ENCODE data around the gene YIPF5.

The YIPF5 gene

DNA sequence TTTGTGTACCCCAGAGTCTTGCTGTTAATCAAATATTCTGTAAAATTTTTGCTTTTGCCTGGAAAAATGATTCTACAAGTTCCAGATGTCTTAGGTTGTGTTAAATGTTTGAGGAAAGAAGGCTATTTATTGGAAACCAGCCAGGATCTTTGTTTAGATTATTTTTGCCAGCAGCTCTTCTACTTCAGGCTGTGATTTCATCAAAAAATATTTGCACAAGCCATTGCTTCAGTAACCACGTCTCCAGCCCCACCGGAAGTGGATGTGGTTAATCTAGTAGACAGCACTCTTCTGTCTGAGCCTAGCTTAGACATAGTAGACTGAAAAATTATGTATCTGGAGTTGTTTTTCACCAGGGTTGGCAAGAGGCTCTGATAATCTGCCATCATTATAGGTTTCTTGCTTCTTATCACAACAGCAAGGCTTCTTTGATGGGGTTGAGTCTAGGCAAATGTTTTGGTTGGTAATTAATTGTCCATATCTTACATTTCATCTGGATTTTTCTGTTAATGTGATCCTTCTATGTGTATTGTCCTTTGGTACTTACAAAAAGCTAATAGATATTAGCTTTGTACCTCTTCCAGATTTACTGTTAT, 17.3 kb upstream of the YIPF5 start:
- peak; percentile 29 for DNase-seq (ENCODE audit: insufficient read length, low spot score)
- peak; percentile 81 for FAIRE-seq
- TF ChIP-seq PAX5 (IDR thresholded peaks at IDR 0.05; ENCODE audit: insufficient read depth, low read length, severe bottlenecking) (no peak), POLR2A (IDR thresholded peaks at IDR 0.05; ENCODE audit: low read depth, low read length) (no peak), SPI1 (IDR thresholded peaks at IDR 0.05; ENCODE audit: low read depth, low read length) (no peak), POU2F2 (IDR thresholded peaks at IDR 0.05; ENCODE audit: low read depth, low read length) (no peak), TAF1 (IDR thresholded peaks at IDR 0.05; ENCODE audit: low read depth, low read length) (no peak), POLR2AphosphoS5 (IDR thresholded peaks at IDR 0.05; ENCODE audit: low read depth, low read length) (no peak)

DNA sequence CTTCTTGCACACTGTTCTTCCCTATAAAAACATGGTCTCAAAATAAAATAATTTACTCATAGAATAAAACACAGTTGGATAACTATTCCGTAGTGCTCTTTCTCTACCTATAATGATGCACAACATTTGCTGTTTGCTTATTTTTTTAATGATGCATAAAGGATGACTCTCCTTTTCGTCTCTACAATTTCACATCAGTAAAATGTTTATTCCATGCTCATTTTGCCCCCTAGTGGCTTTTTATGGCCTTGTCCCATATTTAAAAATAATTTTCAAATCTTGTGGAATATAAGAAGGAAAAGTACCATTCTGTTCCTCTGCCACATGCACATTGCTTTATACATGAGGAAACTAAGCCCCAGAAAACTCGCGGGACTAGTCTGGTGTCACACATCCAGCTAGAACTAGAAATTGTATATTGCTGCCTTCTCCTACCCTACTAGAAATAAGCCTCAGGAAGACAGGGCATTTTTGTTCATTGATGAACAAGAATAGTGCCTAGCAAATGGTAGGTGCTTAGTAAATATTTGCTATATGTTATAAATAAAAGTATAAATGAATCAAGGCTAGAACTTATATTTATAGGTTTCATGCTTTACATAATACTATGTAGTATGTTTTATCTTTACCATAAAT, 12.9 kb upstream of the YIPF5 start:
- TF ChIP-seq POLR2A (IDR thresholded peaks at IDR 0.05; ENCODE audit: low read depth, low read length) (no peak), POU2F2 (IDR thresholded peaks at IDR 0.05; ENCODE audit: low read depth, low read length) (no peak), PAX5 (IDR thresholded peaks at IDR 0.05; ENCODE audit: insufficient read depth, low read length, severe bottlenecking) (no peak), TAF1 (IDR thresholded peaks at IDR 0.05; ENCODE audit: low read depth, low read length) (no peak), POLR2AphosphoS5 (IDR thresholded peaks at IDR 0.05; ENCODE audit: low read depth, low read length) (no peak), SPI1 (IDR thresholded peaks at IDR 0.05; ENCODE audit: low read depth, low read length) (no peak)
- DNase-seq (ENCODE audit: insufficient read length, low spot score) = no peak
- FAIRE-seq = peak; percentile 52

DNA sequence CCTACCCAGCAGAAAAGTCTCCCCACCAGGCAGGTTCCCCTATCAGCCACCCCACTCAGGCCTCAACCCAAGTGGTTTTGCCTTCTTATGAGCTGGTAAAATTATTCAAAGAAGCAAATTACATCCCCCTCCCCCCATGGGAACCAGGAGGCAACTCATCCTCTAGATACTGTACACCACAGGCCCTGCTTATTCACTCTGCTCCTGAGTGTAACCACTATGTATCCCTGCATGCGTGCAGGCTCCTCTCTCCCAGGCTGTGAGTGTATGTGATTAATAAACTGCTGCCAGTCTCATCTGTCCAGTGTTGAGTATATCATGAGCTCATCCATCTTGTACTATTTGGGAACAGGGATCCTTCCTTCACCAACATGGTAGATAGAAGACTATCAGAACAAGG, 8.8 kb upstream of the YIPF5 start:
- DNase-seq (ENCODE audit: insufficient read length, low spot score) (no peak), FAIRE-seq (peak; percentile 5)
- TF ChIP-seq POU2F2 (IDR thresholded peaks at IDR 0.05; ENCODE audit: low read depth, low read length) = no peak

DNA sequence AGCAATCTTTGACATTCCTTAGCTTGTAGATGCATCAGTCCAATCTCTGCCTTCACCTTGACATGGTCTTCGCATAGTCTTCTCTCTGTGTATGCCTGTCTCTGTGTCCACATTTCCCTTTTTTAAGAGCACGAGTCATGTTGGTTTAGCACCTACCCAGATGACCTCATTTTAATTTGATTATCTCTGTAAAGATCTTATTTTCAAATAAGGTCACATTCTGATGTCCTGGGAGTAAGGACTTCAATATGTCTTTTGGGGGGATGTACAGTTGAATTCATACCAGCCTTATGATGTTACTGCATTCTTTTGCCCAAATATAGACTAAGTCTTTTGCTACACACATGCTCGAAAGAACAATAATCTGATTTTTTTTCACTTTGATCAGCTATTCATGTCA, 7.1 kb upstream of the YIPF5 start:
- FAIRE-seq = no peak
- TF ChIP-seq POLR2AphosphoS5 (IDR thresholded peaks at IDR 0.05; ENCODE audit: low read depth, low read length) = no peak
- TF ChIP-seq POU2F2 (IDR thresholded peaks at IDR 0.05; ENCODE audit: low read depth, low read length) = no peak
- DNase-seq (ENCODE audit: insufficient read length, low spot score) = no peak

DNA sequence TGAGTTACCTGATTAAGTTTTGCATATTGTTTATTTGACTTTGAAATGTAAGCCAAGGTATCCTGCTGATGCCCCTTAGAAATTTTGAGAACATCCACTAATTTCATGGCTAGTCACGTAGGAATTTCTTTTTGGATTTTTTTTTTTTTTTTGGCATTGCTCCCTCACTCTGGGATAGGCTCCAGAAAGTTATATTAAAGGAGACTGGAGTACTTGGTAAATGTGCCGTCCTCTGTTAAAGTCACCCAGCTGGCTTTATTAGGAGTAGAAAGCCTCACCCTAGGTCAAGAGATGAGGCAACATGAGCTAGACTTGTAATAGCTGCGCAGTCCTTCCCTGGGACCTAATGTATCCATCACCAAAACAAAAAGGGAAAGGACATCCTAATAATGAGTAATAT, 3.3 kb upstream of the YIPF5 start:
- DNase-seq (ENCODE audit: insufficient read length, low spot score) = no peak

DNA sequence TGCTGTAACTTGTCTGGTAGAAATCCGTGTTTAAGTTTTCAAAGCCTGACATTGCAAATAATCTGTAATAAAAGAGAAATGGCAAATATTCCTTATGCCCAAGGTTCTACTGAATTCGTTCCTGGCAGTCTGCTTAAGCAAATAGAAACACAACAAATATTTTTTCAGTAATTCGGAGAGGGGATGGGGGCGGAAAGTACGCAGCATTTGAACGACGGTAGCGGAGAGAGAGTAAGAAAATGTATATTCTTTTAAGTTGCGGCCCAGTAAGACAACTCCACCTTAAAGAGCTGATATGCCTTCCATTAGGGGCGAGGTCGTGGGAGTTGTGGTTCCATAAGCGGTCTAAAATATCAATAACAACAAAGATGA, 569 bp downstream of the YIPF5 start:
- no peak for TF ChIP-seq SPI1 (IDR thresholded peaks at IDR 0.05; ENCODE audit: low read depth, low read length)
- TF ChIP-seq POLR2AphosphoS5 (IDR thresholded peaks at IDR 0.05; ENCODE audit: low read depth, low read length) = no peak
- TF ChIP-seq POLR2A (IDR thresholded peaks at IDR 0.05; ENCODE audit: low read depth, low read length) = no peak
- no peak for TF ChIP-seq PAX5 (IDR thresholded peaks at IDR 0.05; ENCODE audit: insufficient read depth, low read length, severe bottlenecking)
- no peak for TF ChIP-seq POU2F2 (IDR thresholded peaks at IDR 0.05; ENCODE audit: low read depth, low read length)
- TF ChIP-seq TAF1 (IDR thresholded peaks at IDR 0.05; ENCODE audit: low read depth, low read length) = no peak
- no peak for FAIRE-seq
- DNase-seq (ENCODE audit: insufficient read length, low spot score) = no peak

More for the DNA sequence above, 3.3 kb upstream of the YIPF5 start:
- TF ChIP-seq SPI1 (IDR thresholded peaks at IDR 0.05; ENCODE audit: low read depth, low read length) (no peak), PAX5 (IDR thresholded peaks at IDR 0.05; ENCODE audit: insufficient read depth, low read length, severe bottlenecking) (no peak), TAF1 (IDR thresholded peaks at IDR 0.05; ENCODE audit: low read depth, low read length) (no peak), POLR2A (IDR thresholded peaks at IDR 0.05; ENCODE audit: low read depth, low read length) (no peak), POU2F2 (IDR thresholded peaks at IDR 0.05; ENCODE audit: low read depth, low read length) (no peak), POLR2AphosphoS5 (IDR thresholded peaks at IDR 0.05; ENCODE audit: low read depth, low read length) (no peak)
- no peak for FAIRE-seq

DNA sequence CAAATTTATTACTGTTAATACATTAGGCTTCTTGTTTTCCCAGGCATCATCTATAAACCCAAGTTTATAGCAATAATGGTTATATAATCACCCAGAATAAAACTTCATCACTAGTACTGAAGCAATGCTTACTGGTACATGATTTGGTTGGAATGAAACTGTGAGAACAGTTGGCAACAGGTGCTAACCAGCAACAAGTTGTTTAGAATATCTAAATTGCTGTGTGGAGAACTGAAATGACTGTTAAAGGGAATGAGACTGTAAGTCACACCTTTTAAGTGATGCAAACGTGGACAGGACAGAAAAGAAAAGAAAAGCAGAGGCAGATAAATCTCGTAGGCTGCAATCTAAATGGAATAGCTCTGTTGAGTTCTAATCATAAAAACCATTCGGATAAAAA, 2.5 kb downstream of the YIPF5 start:
- no peak for TF ChIP-seq POU2F2 (IDR thresholded peaks at IDR 0.05; ENCODE audit: low read depth, low read length)
- TF ChIP-seq POLR2A (IDR thresholded peaks at IDR 0.05; ENCODE audit: low read depth, low read length) = no peak
- no peak for TF ChIP-seq SPI1 (IDR thresholded peaks at IDR 0.05; ENCODE audit: low read depth, low read length)
- no peak for DNase-seq (ENCODE audit: insufficient read length, low spot score)
- FAIRE-seq = peak; percentile 38

DNA sequence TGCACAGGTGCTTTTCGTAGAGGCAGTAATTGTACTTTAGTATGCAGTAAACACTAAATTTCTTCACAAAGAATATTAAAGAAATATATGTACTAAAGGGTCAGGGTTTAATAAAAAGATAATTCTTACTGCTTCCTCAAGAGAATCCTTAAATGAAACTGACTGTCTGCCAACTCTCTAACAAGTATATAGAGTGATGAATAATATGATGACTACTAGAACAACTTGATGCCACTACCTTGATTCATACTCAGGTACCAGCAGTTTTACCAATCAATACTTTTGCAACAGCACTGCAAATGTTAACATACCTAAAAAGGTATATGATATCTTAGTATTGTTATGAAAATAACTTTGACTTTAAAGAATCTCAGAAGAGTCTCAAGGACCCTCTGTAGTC, 3.8 kb downstream of the YIPF5 start:
- no peak for FAIRE-seq
- TF ChIP-seq POLR2A (IDR thresholded peaks at IDR 0.05; ENCODE audit: low read depth, low read length) = no peak
- TF ChIP-seq PAX5 (IDR thresholded peaks at IDR 0.05; ENCODE audit: insufficient read depth, low read length, severe bottlenecking) = no peak
- TF ChIP-seq POU2F2 (IDR thresholded peaks at IDR 0.05; ENCODE audit: low read depth, low read length) = no peak
- TF ChIP-seq POLR2AphosphoS5 (IDR thresholded peaks at IDR 0.05; ENCODE audit: low read depth, low read length) = no peak
- TF ChIP-seq TAF1 (IDR thresholded peaks at IDR 0.05; ENCODE audit: low read depth, low read length) = no peak
- TF ChIP-seq SPI1 (IDR thresholded peaks at IDR 0.05; ENCODE audit: low read depth, low read length) = no peak

DNA sequence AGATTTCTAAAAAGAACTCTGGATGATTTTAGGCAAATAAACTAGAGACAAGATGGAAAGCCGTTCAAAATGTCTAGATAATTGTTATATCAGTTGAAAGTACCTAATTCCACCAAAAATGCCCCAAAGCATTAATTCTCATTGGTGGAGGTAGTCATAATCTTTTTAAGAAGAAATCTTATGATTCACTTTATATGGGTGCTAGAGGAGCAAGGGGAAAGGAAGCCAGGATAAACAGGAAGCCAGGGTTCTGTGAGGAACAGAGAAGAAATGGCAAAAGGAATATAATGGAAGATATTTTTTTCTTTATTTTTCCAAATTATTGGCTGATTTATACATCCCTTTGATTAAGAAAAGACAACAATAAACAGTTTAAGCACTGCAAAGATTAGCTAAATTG, 7.8 kb downstream of the YIPF5 start:
- TF ChIP-seq TAF1 (IDR thresholded peaks at IDR 0.05; ENCODE audit: low read depth, low read length) (no peak), PAX5 (IDR thresholded peaks at IDR 0.05; ENCODE audit: insufficient read depth, low read length, severe bottlenecking) (no peak), POLR2AphosphoS5 (IDR thresholded peaks at IDR 0.05; ENCODE audit: low read depth, low read length) (no peak), POU2F2 (IDR thresholded peaks at IDR 0.05; ENCODE audit: low read depth, low read length) (no peak)
- FAIRE-seq (no peak), DNase-seq (ENCODE audit: insufficient read length, low spot score) (no peak)

More for the DNA sequence above, 3.8 kb downstream of the YIPF5 start:
- no peak for DNase-seq (ENCODE audit: insufficient read length, low spot score)

DNA sequence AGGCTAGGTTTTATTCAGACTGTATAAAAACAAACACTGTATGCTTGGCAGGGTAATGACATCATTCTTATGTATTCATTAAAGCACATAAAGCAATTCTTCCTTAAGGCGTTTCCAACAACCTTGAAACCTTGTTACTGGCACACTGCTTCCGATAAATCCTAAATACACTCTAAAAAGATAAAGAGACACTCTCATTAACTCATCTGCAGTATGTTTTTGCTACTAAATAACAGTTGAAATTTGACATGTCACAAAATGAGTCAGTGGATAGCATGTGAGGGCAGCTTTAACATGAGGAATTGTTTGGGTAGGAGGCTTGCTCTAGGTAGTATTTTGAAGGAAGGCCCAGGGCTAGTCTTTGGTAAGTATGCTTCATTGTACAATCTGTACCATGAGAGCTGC, 13.7 kb downstream of the YIPF5 start:
- TF ChIP-seq POLR2AphosphoS5 (IDR thresholded peaks at IDR 0.05; ENCODE audit: low read depth, low read length) = no peak
- TF ChIP-seq POLR2A (IDR thresholded peaks at IDR 0.05; ENCODE audit: low read depth, low read length) = no peak
- no peak for TF ChIP-seq SPI1 (IDR thresholded peaks at IDR 0.05; ENCODE audit: low read depth, low read length)
- TF ChIP-seq POU2F2 (IDR thresholded peaks at IDR 0.05; ENCODE audit: low read depth, low read length) = no peak
- no peak for TF ChIP-seq PAX5 (IDR thresholded peaks at IDR 0.05; ENCODE audit: insufficient read depth, low read length, severe bottlenecking)
- FAIRE-seq (no peak), DNase-seq (ENCODE audit: insufficient read length, low spot score) (no peak)

Data from GM12891 (cell line).